HEK293T (cell line): ENCODE results near the gene BRCA2.

Experiments
- CTCF ChIA-PET: fragments of 350-600 bp; formaldehyde crosslinking; extraction: SDS; loops from one replicate; lab custom pipeline; 2021; ENCODE audit warnings: antibody characterized with exemption, inconsistent platforms; lab: Yijun Ruan, JAX
- POLR2A ChIA-PET: fragments of 350-600 bp; formaldehyde crosslinking; extraction: SDS; loops from one replicate; lab custom pipeline; 2020; ENCODE audit warnings: antibody characterized with exemption, inconsistent platforms; lab: Yijun Ruan, JAX
- DNase-seq: peaks from one replicate; pipeline ENCODE4 v3.0.0; 2012; ENCODE audit warnings: mixed read lengths; ENCODE audit errors: extremely low spot score
- ARNT ChIP-seq: fragments of 450-650 bp; IDR thresholded peaks from 2 replicates; pipeline ENCODE4 v1.6.1; 2017; ENCODE audit warnings: mild to moderate bottlenecking
- BHLHE40 ChIP-seq: fragments of 450-650 bp; IDR thresholded peaks from 2 replicates; pipeline ENCODE4 v1.6.1; 2016; ENCODE audit warnings: mild to moderate bottlenecking, moderate library complexity, borderline replicate concordance
- CTBP1 ChIP-seq: fragments of 450-650 bp; IDR thresholded peaks from 2 replicates; pipeline ENCODE4 v1.6.1; 2016; ENCODE audit warnings: borderline replicate concordance
- ELF4 ChIP-seq: fragments of 450-650 bp; IDR thresholded peaks from 2 replicates; pipeline ENCODE4 v1.6.1; 2017; ENCODE audit warnings: antibody characterized with exemption
- FOXA1 ChIP-seq: fragments of 450-650 bp; IDR thresholded peaks from 2 replicates; pipeline ENCODE4 v1.6.1; 2016; ENCODE audit warnings: mild to moderate bottlenecking
- FOXK2 ChIP-seq: fragments of 450-650 bp; IDR thresholded peaks from 2 replicates; pipeline ENCODE4 v1.6.1; 2016; ENCODE audit warnings: mild to moderate bottlenecking
- FOXM1 ChIP-seq: fragments of 450-650 bp; IDR thresholded peaks from 2 replicates; pipeline ENCODE4 v1.6.1; 2017; ENCODE audit warnings: mild to moderate bottlenecking, borderline replicate concordance
- HDGF ChIP-seq: fragments of 450-650 bp; IDR thresholded peaks from 2 replicates; pipeline ENCODE4 v1.6.1; 2017; ENCODE audit warnings: antibody characterized with exemption, borderline replicate concordance
- L3MBTL2 ChIP-seq: fragments of 450-650 bp; conservative IDR thresholded peaks from 2 replicates; pipeline ENCODE4 v1.6.1; 2016; ENCODE audit warnings: mild to moderate bottlenecking
- LEF1 ChIP-seq: fragments of 450-650 bp; IDR thresholded peaks from 2 replicates; pipeline ENCODE4 v1.6.1; 2017; ENCODE audit warnings: mild to moderate bottlenecking, borderline replicate concordance
- NFRKB ChIP-seq: fragments of 450-650 bp; IDR thresholded peaks from 2 replicates; pipeline ENCODE4 v1.6.1; 2016; ENCODE audit warnings: mild to moderate bottlenecking, moderate library complexity
- PKNOX1 ChIP-seq: fragments of 450-650 bp; IDR thresholded peaks from 2 replicates; pipeline ENCODE4 v1.6.1; 2016
- SP1 ChIP-seq: fragments of 450-650 bp; IDR thresholded peaks from 2 replicates; pipeline ENCODE4 v1.6.1; 2017
- SUZ12 ChIP-seq: fragments of 450-650 bp; IDR thresholded peaks from 2 replicates; pipeline ENCODE4 v1.6.1; 2016; ENCODE audit warnings: mild to moderate bottlenecking
- TARDBP ChIP-seq: fragments of 450-650 bp; IDR thresholded peaks from 2 replicates; pipeline ENCODE4 v1.6.1; 2016
- ZNF384 ChIP-seq: fragments of 450-650 bp; IDR thresholded peaks from 2 replicates; pipeline ENCODE4 v1.6.1; 2016

Gene BRCA2

DNA sequence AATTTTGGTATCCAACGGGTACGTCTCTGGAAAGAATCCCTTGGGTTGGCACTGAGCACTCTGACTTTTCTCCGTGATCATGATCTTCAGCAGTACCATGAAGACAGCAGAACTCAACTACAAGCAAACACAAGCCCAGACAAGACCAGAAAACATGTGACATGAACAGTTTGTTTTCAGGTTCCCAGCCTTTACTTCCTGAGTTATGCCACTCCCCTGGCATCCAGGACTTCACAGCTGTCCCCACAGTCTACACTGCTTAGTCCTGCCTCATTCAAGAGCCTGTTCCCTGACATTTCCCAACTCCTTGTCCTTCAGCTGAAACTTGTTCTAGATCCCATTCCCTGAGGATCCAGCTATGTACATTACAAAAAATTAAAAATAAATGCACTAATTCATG is 117.5 kb downstream of the BRCA2 start:
- DNase-seq: no peak
- no peak for TF ChIP-seq NFRKB
- no peak for TF ChIP-seq FOXK2
- no peak for TF ChIP-seq HDGF
- TF ChIP-seq LEF1: no peak
- no peak for TF ChIP-seq SP1
- TF ChIP-seq ELF4: no peak
- no peak for TF ChIP-seq ZNF384
- CTCF ChIA-PET: no interaction called here
- POLR2A ChIA-PET: no interaction called here

- TF ChIP-seq NFRKB (no peak), CTBP1 (no peak), ELF4 (no peak), L3MBTL2 (no peak), FOXM1 (no peak), ZNF384 (no peak), BHLHE40 (no peak), ARNT (no peak), TARDBP (no peak), FOXA1 (no peak), SP1 (no peak), HDGF (no peak), SUZ12 (no peak), LEF1 (no peak), FOXK2 (no peak), PKNOX1 (no peak)
- ChIA-PET POLR2A (no interaction called here), CTCF (interaction anchor here (1.2 kb wide), 1 partner anchor 49 kb away, joined by 3 read pairs; no protein-coding TSS in a partner anchor)
- DNase-seq: no peak
Observed at GRCh38 chr13:32438871-32439270, 123.6 kb downstream of the BRCA2 start.

- DNase-seq: no peak
- TF ChIP-seq SUZ12: no peak
- TF ChIP-seq TARDBP: no peak
- TF ChIP-seq FOXA1: no peak
- no peak for TF ChIP-seq FOXM1
- no peak for TF ChIP-seq PKNOX1
- no peak for TF ChIP-seq HDGF
- no peak for TF ChIP-seq L3MBTL2
- no peak for TF ChIP-seq BHLHE40
- no peak for TF ChIP-seq LEF1
- ChIA-PET CTCF (no interaction called here), POLR2A (no interaction called here)
Observed at GRCh38 chr13:32443111-32443510, 127.8 kb downstream of the BRCA2 start.

DNA sequence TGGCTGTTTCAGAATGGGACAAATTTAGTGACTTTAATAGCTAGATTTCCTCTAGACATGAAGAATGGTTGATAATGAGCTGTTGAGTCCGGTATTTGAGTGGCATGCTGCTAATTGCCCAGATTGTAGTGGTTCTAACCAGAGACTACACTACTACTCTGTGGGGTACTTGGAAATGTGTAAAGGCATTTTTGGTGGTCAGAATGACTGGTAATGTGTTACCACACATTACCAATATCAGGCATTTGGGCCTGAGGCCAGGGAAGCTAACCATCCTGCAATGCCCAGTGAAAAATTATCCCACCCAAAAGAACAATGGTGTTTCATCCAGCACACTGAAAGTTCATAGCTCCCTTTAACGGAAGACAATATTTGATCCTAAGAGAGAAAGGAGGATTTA is 130.2 kb downstream of the BRCA2 start:
- DNase-seq: no peak
- ChIA-PET CTCF (no interaction called here), POLR2A (no interaction called here)
- TF ChIP-seq BHLHE40 (no peak), NFRKB (no peak), TARDBP (no peak), ZNF384 (no peak), LEF1 (no peak), ELF4 (no peak), ARNT (no peak), PKNOX1 (no peak), CTBP1 (no peak), L3MBTL2 (no peak), FOXA1 (no peak), SP1 (no peak), HDGF (no peak), FOXK2 (no peak)

DNA sequence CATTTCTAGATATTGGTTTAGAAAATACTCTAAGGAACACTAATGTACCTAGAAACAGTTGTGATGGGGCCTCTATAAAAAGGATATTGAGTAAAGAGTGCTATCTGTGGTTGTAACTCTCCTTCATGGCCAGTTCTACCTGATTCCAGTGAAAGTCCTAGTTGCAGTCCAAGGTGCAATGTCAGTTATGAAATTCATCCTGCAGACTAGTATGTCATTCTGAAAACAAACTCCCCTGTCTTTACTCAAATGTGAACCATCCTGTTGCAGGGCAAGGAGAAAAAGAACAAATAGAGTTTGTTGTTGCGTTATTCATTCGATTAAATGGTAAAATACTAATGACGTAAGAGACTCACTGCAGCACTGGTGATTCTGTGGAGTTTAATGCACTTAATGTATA is 130.9 kb downstream of the BRCA2 start:
- CTCF ChIA-PET: no interaction called here
- no peak for TF ChIP-seq ELF4
- TF ChIP-seq ZNF384: no peak
- no peak for TF ChIP-seq BHLHE40
- no peak for TF ChIP-seq L3MBTL2
- no peak for TF ChIP-seq SUZ12
- TF ChIP-seq LEF1: no peak
- no peak for TF ChIP-seq PKNOX1
- no peak for TF ChIP-seq FOXK2
- TF ChIP-seq CTBP1: no peak
- TF ChIP-seq TARDBP: no peak
- no peak for TF ChIP-seq FOXA1
- no peak for TF ChIP-seq ARNT
- TF ChIP-seq NFRKB: no peak
- no peak for TF ChIP-seq SP1
- no peak for TF ChIP-seq HDGF
- TF ChIP-seq FOXM1: no peak
- POLR2A ChIA-PET: no interaction called here
- DNase-seq: no peak
